ENCODE measurements around the gene HDAC9.

DNA sequence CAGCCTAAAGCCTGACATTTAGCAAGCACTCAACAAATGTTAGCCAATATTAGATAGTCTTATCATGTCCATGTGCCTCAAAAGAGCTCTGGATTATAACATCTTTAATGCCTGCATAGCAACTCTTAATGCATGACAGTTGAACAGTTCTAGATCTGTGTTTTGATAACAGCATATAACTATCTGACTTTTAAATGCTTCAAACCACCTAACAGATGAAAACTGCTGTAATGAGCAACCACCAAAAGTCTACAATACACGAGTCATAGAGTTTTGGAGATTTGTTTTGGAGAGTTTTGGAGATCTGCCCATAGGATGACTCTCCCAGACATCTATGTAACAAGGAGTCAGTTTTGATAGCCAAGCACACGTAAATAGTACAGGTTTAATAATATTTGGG, 394.6 kb downstream of the HDAC9 start:
- TF ChIP-seq IRX3 (CRISPR knock-in tag; IDR thresholded peaks at IDR 0.05; ENCODE audit: borderline replicate concordance, low read depth) (no peak), ZNF33B (CRISPR knock-in tag; IDR thresholded peaks at IDR 0.05) (no peak), ZBTB49 (CRISPR knock-in tag; IDR thresholded peaks at IDR 0.05; ENCODE audit: borderline replicate concordance) (no peak), SALL2 (CRISPR knock-in tag; IDR thresholded peaks at IDR 0.05) (no peak), POLR2A (IDR thresholded peaks at IDR 0.05; ENCODE audit: insufficient read depth in 1 of 2, low read depth in 2 of 2, low read length in 2 of 2) (no peak)
- TF ChIP-seq, protein P1, sequence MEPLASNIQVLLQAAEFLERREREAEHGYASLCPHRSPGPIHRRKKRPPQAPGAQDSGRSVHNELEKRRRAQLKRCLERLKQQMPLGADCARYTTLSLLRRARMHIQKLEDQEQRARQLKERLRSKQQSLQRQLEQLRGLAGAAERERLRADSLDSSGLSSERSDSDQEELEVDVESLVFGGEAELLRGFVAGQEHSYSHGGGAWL (CRISPR knock-in tag; IDR thresholded peaks at IDR 0.05), result no peak
